Stimulated activated CD4-positive, alpha-beta T cell treated with anti-CD3 and anti-CD28 coated beads, TNF-alpha, amount 100 ng/mL, for 24 hours (primary cell): Measurements from ENCODE around the gene RFWD3.
"Not testable (repeated sequence)": the region's sequence is repeated elsewhere in the genome, so short reads cannot be mapped to it uniquely, and the experiment has no call there.

Source experiments
- DNase-seq, 3 experiments: peaks; one replicate each; pipeline ENCODE4 v3.0.0-alpha.2; 2020; ENCODE audit warnings: low read depth in 3 of 3

RFWD3 gene

DNA sequence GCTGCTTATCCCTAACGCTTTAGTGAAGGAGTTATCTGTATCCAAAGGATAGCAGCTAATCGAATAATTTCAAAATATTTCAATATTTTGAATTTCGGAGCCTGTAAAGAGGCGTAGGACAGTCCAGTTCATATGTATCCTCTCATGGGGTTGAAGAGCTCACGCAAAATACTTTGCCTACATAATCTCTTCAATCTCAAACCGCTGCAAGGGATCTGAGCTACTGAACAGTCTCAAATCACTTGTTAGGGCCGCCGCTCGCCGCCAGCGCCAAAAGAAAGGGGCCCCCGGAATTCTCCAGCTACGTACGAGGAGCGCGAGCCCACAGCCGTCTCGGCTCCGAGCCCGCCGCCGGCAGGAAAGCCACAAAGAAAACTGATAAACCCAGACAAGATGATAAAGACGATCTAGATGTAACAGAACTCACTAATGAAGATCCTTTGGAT, 601 bp upstream of the RFWD3 start:
- DNase-seq: peak in 2 of 3 experiments; percentile 9 to 43

DNA sequence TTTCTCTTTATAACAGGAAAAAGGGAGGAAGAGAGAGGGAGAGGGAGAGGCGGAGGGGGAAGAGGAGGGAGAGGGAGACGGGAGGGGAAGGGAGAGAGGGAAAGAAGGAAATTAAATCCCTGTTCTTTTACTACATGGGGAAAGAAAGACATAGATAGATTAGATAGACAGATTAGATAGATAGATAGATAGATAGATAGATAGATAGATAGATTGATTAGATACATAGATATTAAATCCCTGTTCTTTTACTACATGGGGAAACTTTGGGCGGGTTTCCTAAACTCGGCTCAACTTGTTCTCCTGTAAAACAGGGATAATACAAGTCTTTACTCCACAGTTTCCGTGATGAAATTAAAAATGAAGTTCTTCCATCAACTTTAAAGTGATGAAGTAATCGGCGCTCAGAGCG, 661 bp downstream of the RFWD3 start:
- no peak for DNase-seq

DNA sequence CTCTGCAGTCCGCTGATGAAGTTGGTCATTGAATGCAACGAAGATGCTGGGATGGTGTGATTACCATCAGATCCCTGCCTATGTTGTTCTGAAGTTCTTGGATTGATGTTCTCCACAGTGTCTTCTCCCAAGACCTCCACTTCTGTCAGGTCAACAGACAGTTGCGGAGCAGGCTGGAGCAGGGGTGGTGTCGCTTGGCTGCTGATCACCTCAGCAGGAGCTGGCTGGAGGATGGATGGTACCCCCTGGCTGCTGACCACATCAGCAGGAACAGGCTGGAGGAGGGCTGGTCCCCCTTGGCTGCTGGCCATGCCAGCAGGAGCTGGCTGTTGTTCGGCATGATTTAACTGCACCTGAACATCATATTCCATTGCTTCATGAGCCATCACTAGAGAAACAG, 5.6 kb downstream of the RFWD3 start:
- DNase-seq: no peak

DNA sequence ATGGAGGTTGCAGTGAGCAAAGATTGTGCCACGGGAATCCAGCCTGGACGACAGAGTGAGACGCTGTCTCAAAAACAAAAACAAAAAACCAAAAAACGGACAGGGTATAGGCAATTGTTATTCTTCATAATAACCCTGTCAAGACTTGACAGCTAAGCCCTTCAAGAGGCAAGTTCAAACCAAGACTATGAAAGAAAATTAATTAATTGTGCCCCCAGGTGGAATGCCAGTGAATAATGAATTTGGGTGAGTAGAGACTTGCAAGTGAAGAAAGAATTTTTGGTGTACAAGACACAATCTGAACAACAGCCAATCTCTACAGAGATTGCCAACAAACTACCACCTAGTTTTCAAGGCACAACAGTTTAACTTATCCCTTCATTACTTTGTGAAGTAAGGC, 6.3 kb downstream of the RFWD3 start:
- DNase-seq: no peak

DNA sequence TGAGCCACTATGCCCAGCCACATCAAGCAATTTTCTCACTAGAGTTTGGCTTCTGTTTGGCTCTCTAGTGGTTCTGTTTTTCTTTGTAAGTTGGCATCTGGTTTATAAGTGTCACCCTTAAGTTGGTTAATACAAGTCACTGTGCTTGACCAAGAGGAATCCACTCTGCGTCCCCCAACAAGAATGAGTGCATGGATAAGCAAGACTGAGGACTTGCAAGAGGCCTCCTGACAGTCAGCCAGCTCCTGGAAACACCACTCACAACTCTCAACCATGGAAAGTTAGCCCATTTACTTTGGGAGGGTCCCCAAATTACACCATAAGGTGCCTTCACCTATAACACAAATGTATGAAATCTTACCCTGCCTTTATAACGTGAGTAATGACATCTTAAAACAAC, 7.6 kb downstream of the RFWD3 start:
- no peak for DNase-seq

DNA sequence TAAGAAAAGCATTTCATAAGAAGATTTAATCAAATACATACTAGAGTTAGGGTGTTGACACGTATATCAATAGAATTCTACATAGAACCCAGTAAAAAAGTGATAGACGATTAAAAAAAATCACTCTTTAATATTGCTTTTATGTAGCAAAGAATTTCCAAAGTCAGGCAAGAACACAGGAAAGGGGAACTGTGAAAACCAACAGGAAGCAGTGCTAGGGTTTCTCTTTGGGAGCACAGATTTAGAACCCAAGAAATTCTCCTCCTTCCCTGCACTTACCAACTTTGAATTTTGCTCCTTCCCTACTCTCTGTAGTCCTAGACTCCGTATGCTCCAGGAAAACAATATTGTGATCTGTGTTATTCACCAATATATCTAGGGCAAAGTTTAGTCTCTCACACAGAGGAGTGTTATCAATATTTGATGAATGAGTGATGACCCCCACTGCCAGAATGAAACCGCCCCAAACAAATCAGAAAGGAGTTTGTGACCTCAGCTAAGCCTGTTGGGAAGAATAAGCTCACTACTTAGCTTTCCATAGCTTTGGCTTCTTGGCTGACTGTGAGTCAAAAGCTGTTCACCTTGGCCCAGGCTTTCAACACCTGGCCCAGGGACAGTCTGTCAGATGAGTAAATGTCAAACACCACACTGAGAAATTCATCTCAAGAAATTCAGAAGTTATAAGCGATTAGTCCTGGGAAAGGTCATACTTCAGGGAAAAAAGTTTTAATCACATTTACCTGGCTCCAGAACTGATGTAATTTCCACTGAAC, 8.6 kb downstream of the RFWD3 start:
- DNase-seq: no peak

DNA sequence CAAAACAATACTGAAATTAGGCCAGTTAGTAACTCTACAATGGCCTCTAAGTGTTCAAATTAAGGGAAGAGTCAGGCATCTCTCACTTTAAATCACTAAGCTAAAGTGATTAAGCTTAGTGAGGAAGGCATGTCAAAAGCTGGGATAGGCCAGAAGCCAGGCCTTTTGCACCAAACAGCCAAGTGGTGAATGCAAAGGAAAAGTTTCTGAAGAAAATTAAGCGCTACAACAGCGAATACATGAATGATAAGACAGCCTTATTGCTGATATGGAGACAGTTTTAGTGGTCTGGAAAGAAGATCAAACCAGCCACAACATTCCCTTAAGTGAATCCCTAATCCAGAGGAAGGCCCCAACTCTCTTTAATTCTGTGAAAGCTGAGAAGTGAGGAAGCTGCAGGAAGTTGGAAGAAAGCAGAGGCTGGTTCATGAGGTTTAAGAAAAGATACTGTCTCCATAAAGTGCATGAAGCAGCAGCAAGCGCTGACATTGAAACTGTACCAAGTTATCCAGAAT, 12.1 kb downstream of the RFWD3 start:
- no peak for DNase-seq

DNA sequence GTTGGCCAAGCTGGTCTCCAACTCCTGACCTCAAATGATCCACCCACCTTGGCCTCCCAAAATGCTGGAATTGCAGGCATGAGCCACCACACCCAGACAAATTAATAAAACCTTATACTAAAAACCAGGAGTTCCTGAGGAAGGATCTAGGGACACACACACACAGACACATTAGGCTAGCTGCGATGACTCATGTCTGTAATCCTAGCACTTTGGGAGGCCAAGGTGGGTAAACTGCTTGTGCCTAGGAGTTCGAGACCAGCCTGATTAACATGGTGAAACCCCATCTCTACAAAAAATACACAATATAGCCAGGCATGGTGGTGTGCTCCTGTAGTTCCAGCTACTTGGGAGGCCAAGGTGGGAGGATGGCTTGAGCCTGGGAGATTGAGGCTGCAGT, 13.8 kb downstream of the RFWD3 start:
- not testable (repeated sequence) for DNase-seq

DNA sequence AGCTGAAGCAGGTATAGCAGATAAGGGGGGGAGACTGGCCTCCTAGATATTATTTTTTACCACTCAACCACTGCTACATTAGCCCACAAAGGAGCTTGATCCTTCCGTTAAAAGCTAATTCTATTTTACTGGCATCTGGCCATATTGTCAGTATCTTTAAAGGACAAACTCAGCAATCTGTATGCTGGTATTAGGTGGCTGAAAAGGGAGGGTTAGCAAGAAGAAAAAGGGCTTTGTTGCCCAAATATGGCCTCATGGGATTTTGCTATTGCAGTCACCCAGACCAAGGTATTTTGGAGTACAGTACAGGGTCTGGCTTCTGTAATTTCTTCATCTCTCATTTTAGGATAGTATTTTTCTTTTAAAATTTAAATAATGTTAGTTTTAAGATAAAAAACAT, 14.4 kb downstream of the RFWD3 start:
- no peak for DNase-seq

DNA sequence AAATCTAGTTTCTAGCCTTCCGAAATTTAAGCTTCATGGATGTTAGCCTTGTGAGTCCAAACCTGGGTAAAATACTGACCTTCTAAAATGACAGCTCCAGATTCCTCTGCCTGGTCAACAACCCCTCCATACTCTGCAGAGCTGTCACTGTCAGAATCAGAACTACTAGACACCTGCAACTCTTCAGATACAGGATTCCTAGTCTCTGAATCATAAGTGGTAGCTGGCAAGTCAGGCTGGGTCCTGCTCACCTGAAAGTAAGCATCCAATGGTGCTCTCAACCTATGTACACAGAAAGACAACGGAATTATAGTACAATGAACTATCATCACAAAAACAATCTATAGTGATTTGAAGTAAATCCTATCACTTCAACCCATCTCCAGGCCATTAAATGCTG, 14.8 kb downstream of the RFWD3 start:
- DNase-seq: no peak

DNA sequence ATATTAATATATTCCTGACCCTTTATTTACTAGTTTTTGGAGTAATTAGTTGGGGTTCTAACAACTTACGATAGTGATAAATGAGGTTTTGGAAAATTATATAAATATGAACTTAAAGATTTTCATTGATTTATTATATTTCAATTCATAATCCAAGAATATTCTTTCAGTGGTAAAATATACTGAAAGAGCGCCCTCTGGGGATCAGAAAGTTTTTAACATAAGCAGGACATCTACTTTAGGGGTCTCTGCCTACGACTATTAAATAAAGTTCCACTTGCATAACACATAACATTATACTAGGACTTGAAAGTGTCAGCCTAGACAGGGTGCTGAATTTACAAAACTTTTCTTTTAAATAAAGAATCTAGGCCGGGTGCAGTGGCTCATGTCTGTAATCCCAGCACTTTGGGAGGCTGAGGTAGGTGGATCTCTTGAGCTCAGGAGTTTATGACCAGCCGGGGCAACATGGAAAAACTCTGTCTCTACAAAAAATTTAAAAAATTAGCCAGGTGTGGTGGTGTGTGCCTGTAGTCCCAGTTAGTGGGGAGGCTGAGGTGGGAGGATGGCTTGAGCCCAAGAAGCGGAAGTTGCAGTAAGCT, 15.6 kb downstream of the RFWD3 start:
- DNase-seq: no peak

DNA sequence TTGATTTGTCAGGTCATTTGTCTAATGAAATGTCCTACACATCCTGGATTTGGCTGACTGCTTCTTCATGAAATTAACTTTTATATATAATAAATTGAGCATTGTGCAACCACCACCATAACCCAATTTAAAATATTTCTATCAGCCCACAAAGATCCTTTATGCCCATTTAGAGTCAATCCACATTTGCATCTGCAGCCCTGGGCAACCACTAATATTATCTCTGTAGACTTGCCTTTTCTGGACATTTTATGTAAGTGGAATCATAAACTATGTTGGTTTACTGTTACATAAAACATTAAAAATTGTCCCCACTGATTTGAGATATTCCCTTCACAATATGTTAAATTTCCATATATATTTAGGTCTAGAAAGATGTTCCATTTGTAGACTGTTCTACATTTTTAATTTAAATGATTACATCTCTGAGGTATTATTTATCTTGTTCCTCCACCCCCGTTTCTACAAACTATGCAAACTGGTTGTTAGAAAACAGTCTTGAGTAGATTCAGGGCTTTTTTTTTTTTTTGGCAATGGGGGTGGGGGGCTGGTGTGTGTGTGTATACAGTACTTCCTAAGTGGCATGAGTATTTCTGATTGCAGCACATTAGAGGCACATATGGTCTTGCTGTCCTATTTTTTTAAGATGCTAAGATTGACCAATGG, 16.7 kb downstream of the RFWD3 start:
- DNase-seq: no peak

DNA sequence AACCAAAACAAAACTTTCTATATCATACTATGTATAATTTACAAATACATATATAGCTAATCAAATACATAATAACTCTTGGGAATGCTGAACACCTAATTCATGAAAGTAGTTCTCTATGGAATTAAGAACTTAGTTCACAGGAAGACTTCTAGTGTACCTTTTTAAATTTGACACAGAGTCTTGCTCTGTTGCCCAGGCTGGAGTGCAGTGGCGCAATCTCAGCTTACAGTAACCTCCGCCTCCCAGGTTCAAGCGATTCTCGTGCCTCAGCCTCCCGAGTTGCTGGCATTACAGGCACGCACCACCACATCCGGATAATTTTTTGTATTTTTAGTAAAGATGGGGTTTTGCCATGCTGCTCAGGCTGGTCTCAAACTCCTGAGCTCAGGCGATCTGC, 24.7 kb downstream of the RFWD3 start:
- DNase-seq: no peak

DNA sequence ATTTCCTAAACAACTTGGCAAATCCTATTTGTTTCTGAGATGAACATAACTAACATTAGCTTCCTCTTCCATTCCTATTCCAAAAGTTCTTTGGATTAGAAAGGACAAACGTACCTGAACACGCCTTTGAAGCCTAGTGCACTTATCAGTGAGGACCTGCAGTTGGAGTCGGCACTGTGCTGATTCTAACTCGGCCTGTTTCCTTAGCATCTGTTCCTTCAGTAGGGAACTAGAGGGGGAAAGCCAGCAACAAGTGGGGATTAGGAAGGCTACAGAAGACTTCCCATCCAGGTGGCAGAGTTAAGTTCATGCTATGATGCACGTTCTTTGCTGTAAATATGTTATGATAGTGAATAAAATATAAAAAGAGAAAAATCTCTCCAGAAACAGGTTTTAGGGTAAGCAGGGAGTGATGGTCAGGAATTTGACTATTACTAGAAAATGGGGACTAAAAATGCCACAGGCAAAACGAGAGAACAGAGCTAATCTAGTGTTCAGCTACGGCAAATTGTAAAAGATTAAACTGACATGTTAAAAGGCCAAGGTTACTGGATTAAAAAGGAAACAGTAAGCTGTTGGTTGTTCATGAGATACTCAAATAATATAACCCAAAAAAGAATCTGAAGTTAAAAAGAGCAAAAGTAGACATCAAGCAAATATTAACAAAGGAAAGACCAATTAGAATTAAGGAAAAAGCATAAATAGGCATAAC, 28.8 kb downstream of the RFWD3 start:
- no peak for DNase-seq

DNA sequence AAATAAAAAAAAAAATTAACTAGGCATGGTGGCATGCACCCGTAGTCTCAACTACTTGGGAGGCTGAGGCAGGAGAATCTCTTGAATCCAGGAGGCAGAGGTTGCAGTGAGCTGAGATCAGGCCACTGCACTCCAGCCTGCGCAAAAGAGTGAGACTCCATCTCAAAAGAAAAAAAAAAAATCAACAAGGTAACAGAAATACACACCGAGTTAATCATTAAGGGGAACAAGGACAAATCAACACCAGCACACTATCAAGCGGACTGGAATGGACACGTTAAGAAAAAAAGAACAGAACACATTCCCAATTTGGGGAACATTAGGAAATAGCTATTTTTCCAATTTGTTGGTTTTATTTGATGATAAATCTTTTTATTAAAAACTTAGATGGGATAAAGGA, 31.4 kb downstream of the RFWD3 start:
- DNase-seq: no peak

DNA sequence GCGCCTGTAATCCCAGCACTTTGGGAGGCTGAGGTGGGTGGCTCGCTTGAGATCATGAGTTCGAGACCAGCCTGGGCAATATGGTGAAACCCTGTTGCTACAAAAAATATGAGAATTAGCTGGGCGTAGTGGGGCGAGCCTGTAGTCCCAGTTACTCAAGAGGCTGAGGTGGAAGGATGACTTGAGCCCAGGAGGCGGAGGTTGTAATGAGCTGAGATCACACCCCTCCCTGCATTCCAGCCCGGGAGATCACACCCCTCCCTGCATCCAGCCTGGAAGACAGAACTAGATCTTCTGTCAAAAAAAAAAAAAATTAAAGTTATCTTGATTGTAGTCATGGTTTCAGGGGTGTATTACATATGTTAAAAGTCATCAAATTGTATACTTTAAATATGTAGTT, 33.0 kb downstream of the RFWD3 start:
- DNase-seq: no peak

DNA sequence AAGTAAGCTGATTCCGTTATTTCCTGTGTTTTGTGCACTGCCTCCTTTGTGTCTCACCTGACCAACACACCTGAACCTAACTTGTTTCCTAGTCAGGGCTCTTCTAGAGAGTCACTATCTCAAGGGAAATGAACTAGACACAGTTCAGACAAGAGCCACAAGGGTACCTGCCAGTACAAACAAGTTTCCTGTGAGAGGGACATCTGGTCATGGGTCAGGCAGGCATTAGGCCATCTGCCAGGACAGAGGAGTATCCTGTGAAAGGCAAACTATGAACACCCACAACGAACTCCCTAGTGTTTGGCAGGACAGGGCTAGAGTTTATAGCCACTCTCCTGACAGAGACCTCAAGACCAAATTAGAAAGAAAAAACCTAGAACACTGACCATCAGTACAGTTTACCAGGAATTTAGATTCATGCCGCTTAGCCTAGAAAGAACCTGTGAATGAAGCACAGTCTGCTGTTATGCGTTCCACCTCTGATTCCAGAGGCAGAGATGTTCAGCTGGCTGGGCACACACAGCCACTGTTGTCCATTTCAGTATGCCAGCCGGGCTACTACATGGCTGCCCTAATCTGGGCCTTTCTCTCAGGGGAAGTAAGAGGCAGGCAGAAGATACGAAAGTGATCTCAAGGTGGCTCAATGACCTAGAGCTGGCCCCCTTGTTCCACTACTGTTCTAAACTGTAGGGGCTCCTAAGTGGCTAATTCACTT, 39.0 kb downstream of the RFWD3 start:
- no peak for DNase-seq

DNA sequence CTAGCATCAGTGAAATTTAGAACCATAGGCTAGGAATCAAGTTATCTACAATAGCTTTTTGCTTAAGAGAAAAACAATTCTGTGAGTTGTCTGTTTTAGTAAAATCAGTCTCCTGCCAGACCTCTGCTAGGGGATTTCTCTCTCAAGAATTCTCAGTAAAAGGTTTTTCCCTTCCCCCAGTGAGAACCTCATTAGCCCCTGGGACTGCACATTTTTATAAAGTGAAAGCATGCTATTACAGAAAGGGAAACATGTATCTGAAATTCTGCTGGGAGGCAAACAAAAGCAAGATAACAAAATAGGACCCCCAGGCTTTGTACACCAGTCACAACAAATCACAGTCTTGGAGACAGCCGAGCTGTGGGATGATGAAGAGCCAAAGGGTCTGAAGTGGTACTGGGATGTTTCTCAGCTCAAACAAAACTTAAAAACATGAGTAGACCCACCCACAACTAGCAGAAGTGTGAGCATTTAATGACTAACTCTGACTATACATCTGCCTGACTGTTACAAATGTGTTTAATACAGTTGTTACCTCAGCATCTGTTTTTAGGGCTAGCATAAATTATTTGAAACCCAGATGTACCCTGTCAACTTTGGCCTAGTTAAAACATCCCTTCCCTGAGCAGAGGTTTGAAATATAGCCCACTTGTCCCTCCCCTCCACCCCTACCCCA, 39.8 kb downstream of the RFWD3 start:
- DNase-seq: no peak

DNA sequence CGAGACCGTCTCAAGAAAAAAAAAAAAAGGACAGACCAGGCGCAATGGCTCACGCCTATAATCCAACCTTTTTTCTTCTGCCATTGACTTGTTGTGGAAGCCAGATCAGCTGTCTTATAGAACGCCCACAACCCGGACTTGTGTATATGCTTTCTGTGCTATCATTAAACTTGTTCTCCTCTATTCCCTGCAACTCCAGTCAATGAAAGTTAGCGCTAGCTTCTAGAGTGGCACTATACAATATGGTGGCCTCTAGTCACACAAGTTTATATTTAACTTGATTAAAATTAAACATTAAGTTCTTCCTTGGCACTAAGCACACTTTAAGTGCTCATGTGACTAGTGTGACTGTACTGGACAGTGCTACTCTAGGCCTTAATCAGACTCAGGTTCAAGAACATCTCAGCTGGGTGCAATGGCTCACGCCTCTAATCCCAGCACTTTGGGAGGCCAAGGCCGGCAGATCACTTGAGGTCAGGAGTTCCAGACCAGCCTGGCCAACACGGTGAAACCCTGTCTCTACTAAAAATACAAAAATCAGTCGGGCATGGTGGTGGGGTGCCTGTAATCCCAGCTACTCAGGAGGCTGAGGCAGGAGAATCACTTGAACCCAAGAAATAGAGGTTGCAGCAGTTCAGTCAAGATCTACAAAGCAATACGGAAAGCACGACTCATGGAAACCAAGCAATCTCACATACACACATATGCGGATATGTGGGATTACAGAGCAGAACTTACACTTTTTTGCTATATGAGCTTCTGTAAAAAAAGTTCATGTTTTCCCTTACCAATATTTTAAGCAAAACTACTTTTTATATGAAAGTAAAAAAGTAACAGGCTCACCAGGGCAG, 41.0 kb downstream of the RFWD3 start:
- no peak for DNase-seq

DNA sequence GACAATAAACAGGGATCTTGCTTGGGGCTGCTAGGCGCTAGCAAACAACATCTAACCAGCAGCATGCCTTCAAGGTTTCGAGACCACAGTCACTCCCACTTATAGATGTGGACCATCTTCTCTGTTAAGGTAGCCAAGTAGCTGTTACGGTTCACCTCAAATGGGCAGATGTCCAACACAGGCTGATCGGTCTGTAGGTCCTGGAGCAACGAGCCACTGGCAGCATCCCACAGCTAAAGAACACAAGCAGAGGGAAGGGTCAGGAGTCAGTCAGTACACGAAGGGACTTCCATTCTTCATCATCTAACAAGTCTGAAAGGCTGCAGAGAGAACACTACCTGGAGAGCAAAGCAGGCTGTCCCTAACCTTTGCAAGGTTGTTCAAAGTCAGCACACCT, 42.8 kb downstream of the RFWD3 start:
- DNase-seq: no peak
